Mesendoderm (in vitro differentiated cells): ENCODE measurements around the gene LONP2.

Experiments
- DNase-seq: peaks from one replicate; pipeline ENCODE4 v3.0.0; 2013
- H2AK5ac ChIP-seq: 2 replicates; pipeline ENCODE4 v1.6.1; 2013; ENCODE audit warnings: low read length, inconsistent platforms
- H2BK120ac ChIP-seq: 2 replicates; pipeline ENCODE4 v1.6.1; 2013; ENCODE audit warnings: low read depth, mild to moderate bottlenecking, low read length, moderate library complexity, mixed read lengths
- H2BK15ac ChIP-seq: replicated peaks from 2 replicates; pipeline ENCODE4 v1.6.1; 2013; ENCODE audit warnings: low read depth, mild to moderate bottlenecking, moderate library complexity
- H2BK5ac ChIP-seq: 2 replicates; pipeline ENCODE4 v1.6.1; 2013; ENCODE audit warnings: low read length, inconsistent platforms
- H3K18ac ChIP-seq: 2 replicates; pipeline ENCODE4 v1.6.1; 2013; ENCODE audit warnings: mild to moderate bottlenecking, low read length, mixed read lengths
- H3K23ac ChIP-seq: one replicate; pipeline ENCODE4 v1.6.1; 2013; ENCODE audit warnings: low read length
- H3K27ac ChIP-seq: 2 replicates; pipeline ENCODE4 v1.5.1; 2013; ENCODE audit warnings: low read depth, mild to moderate bottlenecking, inconsistent platforms, low read length, moderate library complexity
- H3K27me3 ChIP-seq: 2 replicates; pipeline ENCODE4 v1.6.1; 2013; ENCODE audit warnings: low read length, control low read depth, mild to moderate bottlenecking, inconsistent platforms; ENCODE audit not compliant: insufficient read depth, poor library complexity
- H3K36me3 ChIP-seq: 2 replicates; pipeline ENCODE4 v1.6.1; 2013; ENCODE audit warnings: low read length, inconsistent platforms; ENCODE audit not compliant: control insufficient read depth, insufficient read depth
- H3K4ac ChIP-seq: one replicate; pipeline ENCODE4 v1.6.1; 2013; ENCODE audit warnings: low read depth, mild to moderate bottlenecking, low read length, moderate library complexity
- H3K4me1 ChIP-seq: 2 replicates; pipeline ENCODE4 v1.6.1; 2013; ENCODE audit warnings: low read depth, low read length, inconsistent platforms; ENCODE audit not compliant: control insufficient read depth
- H3K4me2 ChIP-seq: 2 replicates; pipeline ENCODE4 v1.6.1; 2013; ENCODE audit warnings: low read length
- H3K4me3 ChIP-seq: 2 replicates; pipeline ENCODE4 v1.5.1; 2013; ENCODE audit warnings: mild to moderate bottlenecking, low read length
- H3K56ac ChIP-seq: one replicate; pipeline ENCODE4 v1.6.1; 2013; ENCODE audit warnings: low read length
- H3K79me1 ChIP-seq: 2 replicates; pipeline ENCODE4 v1.6.1; 2013; ENCODE audit warnings: low read length, inconsistent platforms
- H3K79me2 ChIP-seq: 2 replicates; pipeline ENCODE4 v1.6.1; 2013; ENCODE audit warnings: mild to moderate bottlenecking, low read length; ENCODE audit not compliant: control insufficient read depth, insufficient read depth
- H3K9ac ChIP-seq: 2 replicates; pipeline ENCODE4 v1.6.1; 2013; ENCODE audit warnings: low read length, inconsistent platforms
- H4K5ac ChIP-seq: one replicate; pipeline ENCODE4 v1.6.1; 2013; ENCODE audit warnings: low read length
- H4K8ac ChIP-seq: one replicate; pipeline ENCODE4 v1.6.1; 2013; ENCODE audit warnings: low read depth, mild to moderate bottlenecking, control low read depth, low read length, moderate library complexity
- WGBS: extraction: QIAGEN DNeasy Blood & Tissue Kit; methylation state at CpG from one replicate; pipeline ENCODE4 v1.1.7; 2013; ENCODE audit warnings: low lambda C conversion rate, missing lambda C conversion rate; ENCODE audit not compliant: insufficient coverage; ENCODE audit errors: extremely low coverage; 5-methylcytosine and 5-hydroxymethylcytosine counted together

LONP2 gene

DNA sequence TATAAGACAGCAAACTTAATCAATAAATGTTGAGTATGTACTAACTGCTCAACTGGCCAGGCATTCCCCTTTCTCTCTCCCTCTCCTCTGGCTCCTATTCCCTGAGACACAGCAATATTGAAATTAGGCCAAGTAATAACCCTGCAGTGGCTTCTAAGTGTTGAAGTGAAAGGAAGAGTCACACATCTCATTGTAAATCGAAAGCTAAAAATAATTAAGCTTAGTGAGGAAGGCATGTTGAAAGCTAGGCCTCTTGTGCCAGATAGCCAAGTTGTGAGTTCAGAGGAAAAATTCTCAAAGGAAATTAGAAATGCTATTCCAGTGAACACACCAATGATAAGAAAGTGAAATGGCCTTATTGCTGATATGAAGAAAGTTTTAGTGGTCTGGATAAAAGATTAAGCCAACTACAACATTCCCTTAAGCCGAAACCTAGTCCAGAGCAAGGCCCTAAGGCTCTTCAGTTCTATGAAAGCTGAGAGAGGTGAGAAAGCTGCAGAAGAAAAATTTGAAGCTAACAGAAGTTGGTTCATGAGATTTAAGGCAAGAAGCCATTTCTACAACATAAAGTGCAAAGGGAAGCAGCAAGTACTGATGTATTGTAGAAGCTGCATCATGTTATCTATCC, 38.6 kb downstream of the LONP2 start:
- no peaks in the 10 kb centered on the region for H3K79me1 ChIP-seq
- no peak overlapping the region for H3K4me2 ChIP-seq
- no peaks in the 10 kb centered on the region for H3K4me1 ChIP-seq
- H4K5ac ChIP-seq: no peak overlapping the region
- H3K36me3 ChIP-seq: peaks cover 3% of the 10 kb centered on the region
- no peaks in the 10 kb centered on the region for H3K79me2 ChIP-seq
- H2BK5ac ChIP-seq: no peak overlapping the region
- H3K4me3 ChIP-seq: no peak overlapping the region
- no peaks in the 10 kb centered on the region for H3K27me3 ChIP-seq
- H2BK15ac ChIP-seq: no peak overlapping the region
- no peak overlapping the region for H4K8ac ChIP-seq
- H3K27ac ChIP-seq: no peak overlapping the region
- no peak overlapping the region for H3K18ac ChIP-seq
- H2BK120ac ChIP-seq: no peak overlapping the region
- WGBS: no CpG with 5 or more reads among the region's 2 CpGs
- H2AK5ac ChIP-seq: no peak overlapping the region
- no peak overlapping the region for H3K4ac ChIP-seq
- DNase-seq: no peak
- no peak overlapping the region for H3K9ac ChIP-seq
- H3K56ac ChIP-seq: no peak overlapping the region
- no peak overlapping the region for H3K23ac ChIP-seq

DNA sequence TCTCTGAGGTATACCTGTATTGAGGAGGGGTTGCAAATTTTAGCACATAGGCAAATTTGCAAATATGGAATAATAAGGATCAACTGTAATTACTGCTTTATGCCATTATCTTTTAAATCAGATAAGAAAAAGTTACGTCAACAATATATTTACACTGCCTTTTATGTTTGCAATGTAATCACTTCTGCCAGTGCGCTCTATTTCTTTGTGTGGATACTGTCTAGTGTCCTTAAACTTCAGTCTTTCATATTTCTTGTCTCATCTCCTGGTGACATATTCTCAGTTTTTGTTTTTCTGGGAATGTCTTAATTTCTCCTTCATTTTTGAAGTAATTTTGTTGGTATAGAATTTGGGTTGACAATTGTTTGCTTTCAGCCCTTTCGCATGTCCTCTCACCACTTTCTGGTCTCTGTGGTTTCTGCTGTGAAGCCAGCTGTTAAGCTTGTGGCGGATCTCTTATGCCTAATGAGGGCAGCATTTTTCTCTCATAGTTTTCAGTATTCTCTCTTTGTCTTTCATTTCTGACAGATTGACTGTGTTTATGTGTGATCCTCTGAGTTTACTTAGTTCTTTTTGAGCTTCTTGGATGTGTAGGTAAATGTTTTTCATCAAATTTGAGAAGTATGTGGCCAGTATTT, 40.8 kb downstream of the LONP2 start:
- no peak overlapping the region for H3K27ac ChIP-seq
- no peak overlapping the region for H2BK15ac ChIP-seq
- no peak overlapping the region for H3K4me2 ChIP-seq
- no peak for DNase-seq
- H4K8ac ChIP-seq: no peak overlapping the region
- H4K5ac ChIP-seq: no peak overlapping the region
- no peak overlapping the region for H3K56ac ChIP-seq
- no peak overlapping the region for H3K9ac ChIP-seq
- no peak overlapping the region for H2BK120ac ChIP-seq
- WGBS: no CpG with 5 or more reads among the region's 4 CpGs
- no peaks in the 10 kb centered on the region for H3K27me3 ChIP-seq
- no peak overlapping the region for H3K23ac ChIP-seq
- H3K4ac ChIP-seq: no peak overlapping the region
- H3K4me1 ChIP-seq: no peaks in the 10 kb centered on the region
- H2BK5ac ChIP-seq: no peak overlapping the region
- H3K79me1 ChIP-seq: no peaks in the 10 kb centered on the region
- no peak overlapping the region for H3K18ac ChIP-seq
- H2AK5ac ChIP-seq: no peak overlapping the region
- H3K79me2 ChIP-seq: no peaks in the 10 kb centered on the region
- no peak overlapping the region for H3K4me3 ChIP-seq
- peaks cover 3% of the 10 kb centered on the region for H3K36me3 ChIP-seq

DNA sequence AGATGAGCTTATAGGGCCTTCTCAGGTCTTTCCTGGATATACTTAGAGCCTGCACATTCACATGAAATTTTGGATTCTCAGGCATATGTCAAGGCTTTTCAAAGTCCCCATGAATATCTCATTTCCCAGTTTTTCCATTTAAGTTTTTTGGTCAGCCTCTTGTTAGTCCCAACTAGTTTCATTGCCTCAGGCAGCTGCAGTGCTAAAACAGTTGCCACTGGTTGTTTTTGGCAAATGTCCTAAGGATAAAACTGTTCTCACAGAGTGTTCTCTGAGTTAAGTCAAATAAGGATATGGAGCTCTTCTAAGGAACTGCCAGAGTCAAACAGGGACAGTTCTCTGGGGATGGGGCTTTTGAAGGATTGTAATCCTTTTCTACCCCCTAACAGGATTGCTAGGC, 43.1 kb downstream of the LONP2 start:
- Histone ChIP-seq H3K23ac (no peak overlapping the region), H3K79me1 (no peaks in the 10 kb centered on the region), H2AK5ac (no peak overlapping the region), H4K8ac (no peak overlapping the region), H3K27me3 (no peaks in the 10 kb centered on the region), H4K5ac (no peak overlapping the region), H3K18ac (no peak overlapping the region), H3K4me1 (no peaks in the 10 kb centered on the region), H2BK120ac (no peak overlapping the region), H3K4me2 (no peak overlapping the region), H3K56ac (no peak overlapping the region), H2BK5ac (no peak overlapping the region), H2BK15ac (no peak overlapping the region), H3K4ac (no peak overlapping the region), H3K36me3 (peaks cover 3% of the 10 kb centered on the region), H3K4me3 (no peak overlapping the region), H3K9ac (no peak overlapping the region), H3K27ac (no peak overlapping the region), H3K79me2 (no peaks in the 10 kb centered on the region)
- no peak for DNase-seq

DNA sequence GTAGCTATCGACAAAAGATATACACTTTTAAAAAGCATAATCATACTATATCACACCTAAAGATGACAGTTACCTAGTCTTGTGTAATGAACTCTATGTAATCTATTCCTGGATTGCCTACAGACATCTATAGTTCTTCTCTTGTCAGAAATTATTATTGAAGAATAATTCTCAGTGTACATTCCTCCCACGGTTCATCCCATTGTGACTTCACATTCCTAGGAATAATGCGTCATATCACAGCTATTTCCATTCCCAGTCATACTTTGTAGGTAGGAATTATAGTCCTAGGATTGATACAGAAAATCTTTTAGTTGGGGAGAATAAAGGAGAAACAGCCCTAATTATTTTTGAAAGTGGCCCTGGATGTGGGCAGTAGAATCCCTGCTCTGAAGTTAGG, 47.2 kb downstream of the LONP2 start:
- Histone ChIP-seq H3K79me2 (no peaks in the 10 kb centered on the region), H3K27ac (no peak overlapping the region), H2BK120ac (no peak overlapping the region), H3K4ac (no peak overlapping the region), H3K23ac (no peak overlapping the region), H3K36me3 (peaks cover 3% of the 10 kb centered on the region), H3K4me1 (no peaks in the 10 kb centered on the region), H2BK15ac (no peak overlapping the region), H3K9ac (no peak overlapping the region), H3K18ac (no peak overlapping the region), H2AK5ac (no peak overlapping the region), H3K27me3 (no peaks in the 10 kb centered on the region), H3K79me1 (no peaks in the 10 kb centered on the region), H2BK5ac (no peak overlapping the region), H4K8ac (no peak overlapping the region), H3K4me2 (no peak overlapping the region), H3K4me3 (no peak overlapping the region), H3K56ac (no peak overlapping the region), H4K5ac (no peak overlapping the region)
- no peak for DNase-seq
- WGBS: no CpG with 5 or more reads among the region's 3 CpGs

DNA sequence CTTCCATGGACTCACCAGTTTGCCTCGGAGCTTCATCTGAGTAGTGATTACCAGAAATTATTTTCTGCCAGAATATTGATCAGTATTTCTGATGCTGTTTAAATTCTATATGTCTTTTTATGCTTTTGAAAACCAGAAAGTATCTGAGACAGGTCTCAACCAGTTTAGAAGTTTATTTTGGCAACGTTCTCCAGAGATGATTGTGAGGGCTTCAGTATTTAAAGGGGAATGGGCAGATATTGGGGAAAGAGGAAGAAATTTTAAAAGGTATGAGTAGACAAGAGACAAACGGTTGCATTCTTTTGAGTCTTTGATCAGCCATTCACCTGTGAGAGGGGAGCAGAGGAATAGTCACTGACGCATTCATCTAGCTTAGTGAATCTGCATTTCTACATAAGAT, 47.7 kb downstream of the LONP2 start:
- no peak overlapping the region for H2BK120ac ChIP-seq
- H2AK5ac ChIP-seq: no peak overlapping the region
- H3K27ac ChIP-seq: no peak overlapping the region
- no CpG with 5 or more reads among the region's 4 CpGs for WGBS
- H3K56ac ChIP-seq: no peak overlapping the region
- H3K23ac ChIP-seq: no peak overlapping the region
- no peaks in the 10 kb centered on the region for H3K79me1 ChIP-seq
- no peaks in the 10 kb centered on the region for H3K79me2 ChIP-seq
- no peak overlapping the region for H3K4ac ChIP-seq
- no peak overlapping the region for H3K18ac ChIP-seq
- H3K4me3 ChIP-seq: no peak overlapping the region
- H2BK5ac ChIP-seq: no peak overlapping the region
- no peak overlapping the region for H3K4me2 ChIP-seq
- DNase-seq: no peak
- no peak overlapping the region for H4K5ac ChIP-seq
- no peak overlapping the region for H4K8ac ChIP-seq
- no peak overlapping the region for H3K9ac ChIP-seq
- H2BK15ac ChIP-seq: no peak overlapping the region
- peaks cover 3% of the 10 kb centered on the region for H3K36me3 ChIP-seq
- no peaks in the 10 kb centered on the region for H3K27me3 ChIP-seq
- H3K4me1 ChIP-seq: no peaks in the 10 kb centered on the region

DNA sequence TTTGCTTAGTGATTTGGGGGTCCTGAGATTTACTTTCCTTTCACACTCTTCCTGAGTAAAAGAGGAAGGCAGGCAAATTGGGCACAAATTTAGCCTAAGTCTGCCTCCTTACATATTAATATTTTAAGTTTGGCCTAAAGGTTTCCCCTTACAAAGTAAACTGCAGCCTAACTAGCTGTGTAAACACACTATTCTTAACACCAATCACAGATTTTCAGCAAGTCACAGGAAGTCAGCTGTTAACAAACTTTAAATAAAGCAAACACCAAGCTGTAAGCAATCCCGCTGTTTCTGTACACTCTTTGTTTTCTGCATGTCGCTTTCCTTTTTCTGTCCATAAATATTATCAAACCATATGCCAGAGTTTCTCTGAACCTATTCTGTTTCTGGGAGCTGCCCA, 48.4 kb downstream of the LONP2 start:
- no peaks in the 10 kb centered on the region for H3K27me3 ChIP-seq

More for the DNA sequence above, 48.4 kb downstream of the LONP2 start:
- no peak overlapping the region for H4K5ac ChIP-seq
- no peak overlapping the region for H3K4me3 ChIP-seq
- no peaks in the 10 kb centered on the region for H3K4me1 ChIP-seq
- DNase-seq: no peak
- no peak overlapping the region for H4K8ac ChIP-seq
- no peak overlapping the region for H3K4me2 ChIP-seq
- H3K79me1 ChIP-seq: no peaks in the 10 kb centered on the region
- no peak overlapping the region for H2BK5ac ChIP-seq
- H3K79me2 ChIP-seq: no peaks in the 10 kb centered on the region
- no CpG with 5 or more reads among the region's 2 CpGs for WGBS
- no peak overlapping the region for H3K56ac ChIP-seq
- H2BK120ac ChIP-seq: no peak overlapping the region
- H3K18ac ChIP-seq: no peak overlapping the region
- no peak overlapping the region for H3K9ac ChIP-seq
- no peak overlapping the region for H3K4ac ChIP-seq
- H3K27ac ChIP-seq: no peak overlapping the region
- no peak overlapping the region for H2BK15ac ChIP-seq
- H3K23ac ChIP-seq: no peak overlapping the region
- H2AK5ac ChIP-seq: no peak overlapping the region
- no peaks in the 10 kb centered on the region for H3K36me3 ChIP-seq
